Measurements from ENCODE around the gene GDPD5. TPM values are rescaled to one million over a fixed set of nuclear protein-coding genes. Genes with fewer than 3 reads are reported as not detected.

Gene GDPD5
- total and polyA plus RNA-seq, 2 donors (not counting 1 experiment from before 2014, with no cell fraction given): 59.1 to 102 TPM

- POLR2A ChIA-PET: no interaction called here
- Histone ChIP-seq H3K9me3 (ENCODE audit: control extremely low read depth in 1 of 3, control insufficient read depth in 2 of 3, insufficient read depth in 1 of 3, low read length in 2 of 3) (no peaks in the 10 kb centered on the region), H3K27ac (ENCODE audit: low read length in 2 of 2) (no peak overlapping the region), H4K20me1 (ENCODE audit: control insufficient read depth, insufficient read depth, low read length, poor library complexity, severe bottlenecking) (no peaks in the 10 kb centered on the region), H3K79me2 (ENCODE audit: control insufficient read depth, insufficient read depth, low read length) (no peaks in the 10 kb centered on the region), H2AFZ (ENCODE audit: insufficient read depth, low read depth, low read length, poor library complexity, severe bottlenecking) (no peak overlapping the region), H3K9ac (ENCODE audit: low read length) (no peak overlapping the region), H3K4me2 (replicated peaks; ENCODE audit: low read depth, low read length, poor library complexity, severe bottlenecking) (no peak overlapping the region), H3K4me1 (ENCODE audit: control insufficient read depth in 2 of 2, insufficient read depth in 2 of 2, low read length in 2 of 2) (no peaks in the 10 kb centered on the region), H3K27me3 (replicated peaks in 1 of 4; ENCODE audit: control extremely low read depth in 1 of 4, control insufficient read depth in 3 of 4, insufficient read depth in 4 of 4, low read length in 3 of 4) (no peaks in the 10 kb centered on the region), H3K4me3 (ENCODE audit: control extremely low read depth in 1 of 5, extremely low read depth in 1 of 5, insufficient read depth in 1 of 5, low read depth in 2 of 5, low read length in 4 of 5) (no peak overlapping the region), H3K36me3 (replicated peaks in 1 of 2; ENCODE audit: control extremely low read depth in 1 of 2, control insufficient read depth in 1 of 2, extremely low read depth in 1 of 2, insufficient read depth in 2 of 2, low read length in 1 of 2) (peaks cover 0 to 12% of the 10 kb centered on the region in 2 experiments)
- Mint-ChIP-seq H3K27me3 (no peaks in the 10 kb centered on the region), H3K4me1 (peaks cover 1% of the 10 kb centered on the region), H3K4me3 (no peak overlapping the region), H3K9me3 (ENCODE audit: insufficient read depth) (no peaks in the 10 kb centered on the region), H3K27ac (no peak overlapping the region)
- CTCF ChIA-PET: interaction anchor here (0.6 kb wide), 1 partner anchor 203 kb away, joined by 3 read pairs; no protein-coding TSS in a partner anchor
- no peak for DNase-seq
- ATAC-seq (ENCODE audit: low read depth): no peak
- intact Hi-C loops (cut with micrococcal nuclease): no loop called here
- WGBS (ENCODE audit: insufficient coverage): 100% methylated on average over 5 of the region's 14 CpGs
- TF ChIP-seq EZH2 (IDR thresholded peaks at IDR 0.05; ENCODE audit: borderline replicate concordance, insufficient read depth, low read depth, low read length, poor library complexity, severe bottlenecking) (no peak), CTCF (IDR thresholded peaks at IDR 0.05) (no peak)
Observed at GRCh38 chr11:75568616-75569219, 43.0 kb upstream of the GDPD5 start.

GRCh38 chr11:75567971-75568370, 42.2 kb upstream of the GDPD5 start:
- Histone ChIP-seq H3K4me2 (replicated peaks; ENCODE audit: low read depth, low read length, poor library complexity, severe bottlenecking) (no peak overlapping the region), H3K9me3 (ENCODE audit: control extremely low read depth in 1 of 3, control insufficient read depth in 2 of 3, insufficient read depth in 1 of 3, low read length in 2 of 3) (no peaks in the 10 kb centered on the region), H3K79me2 (ENCODE audit: control insufficient read depth, insufficient read depth, low read length) (no peaks in the 10 kb centered on the region), H2AFZ (ENCODE audit: insufficient read depth, low read depth, low read length, poor library complexity, severe bottlenecking) (no peak overlapping the region), H3K9ac (ENCODE audit: low read length) (no peak overlapping the region), H3K27ac (ENCODE audit: low read length in 2 of 2) (no peak overlapping the region), H3K36me3 (replicated peaks in 1 of 2; ENCODE audit: control extremely low read depth in 1 of 2, control insufficient read depth in 1 of 2, extremely low read depth in 1 of 2, insufficient read depth in 2 of 2, low read length in 1 of 2) (peaks cover 0 to 12% of the 10 kb centered on the region in 2 experiments), H3K4me1 (ENCODE audit: control insufficient read depth in 2 of 2, insufficient read depth in 2 of 2, low read length in 2 of 2) (peaks cover 4 to 6% of the 10 kb centered on the region in 2 donors), H3K27me3 (replicated peaks in 1 of 4; ENCODE audit: control extremely low read depth in 1 of 4, control insufficient read depth in 3 of 4, insufficient read depth in 4 of 4, low read length in 3 of 4) (peaks cover 0 to 3% (median 0%) of the 10 kb centered on the region in 4 experiments), H3K4me3 (ENCODE audit: control extremely low read depth in 1 of 5, extremely low read depth in 1 of 5, insufficient read depth in 1 of 5, low read depth in 2 of 5, low read length in 4 of 5) (no peak overlapping the region), H4K20me1 (ENCODE audit: control insufficient read depth, insufficient read depth, low read length, poor library complexity, severe bottlenecking) (no peaks in the 10 kb centered on the region)
- intact Hi-C loops (cut with micrococcal nuclease): no loop called here
- Mint-ChIP-seq H3K27me3 (no peaks in the 10 kb centered on the region), H3K9me3 (ENCODE audit: insufficient read depth) (no peaks in the 10 kb centered on the region), H3K4me1 (peaks cover 7% of the 10 kb centered on the region), H3K27ac (no peak overlapping the region), H3K4me3 (no peak overlapping the region)
- POLR2A ChIA-PET: no interaction called here
- no peak for TF ChIP-seq CTCF (IDR thresholded peaks at IDR 0.05)
- no peak for TF ChIP-seq EZH2 (IDR thresholded peaks at IDR 0.05; ENCODE audit: borderline replicate concordance, insufficient read depth, low read depth, low read length, poor library complexity, severe bottlenecking)
- ATAC-seq (ENCODE audit: low read depth) (no peak), DNase-seq (no peak)
- WGBS (ENCODE audit: insufficient coverage): 90% methylated on average over 6 of the region's 6 CpGs
- CTCF ChIA-PET: no interaction called here
